SU-DHL-6 (cell line): ENCODE measurements around the gene PXDN.

Experiments used
- H2AFZ ChIP-seq: fragments of 200-600 bp; sonication (generic); 2 replicates; pipeline ENCODE4 v1.6.1; 2014; ENCODE audit warnings: low read depth, mild to moderate bottlenecking, moderate library complexity, mixed read lengths, antibody characterized with exemption, low read length; ENCODE audit not compliant: severe bottlenecking
- H3F3A ChIP-seq: fragments of 200-600 bp; shearing (Covaris generic); 2 replicates; pipeline ENCODE4 v1.6.0; 2016; ENCODE audit warnings: antibody characterized with exemption, mild to moderate bottlenecking; ENCODE audit not compliant: insufficient read depth
- H3K27ac ChIP-seq: fragments of 200-600 bp; sonication (generic); 2 replicates; pipeline ENCODE4 v1.5.1; 2016; ENCODE audit warnings: low read depth, mild to moderate bottlenecking, low read length, moderate library complexity, mixed read lengths
- H3K27me3 ChIP-seq: fragments of 200-600 bp; sonication (generic), shearing (Covaris generic); 2 replicates; pipeline ENCODE4 v1.6.0; 2014; ENCODE audit warnings: mild to moderate bottlenecking, low read length
- H3K36me3 ChIP-seq: fragments of 200-600 bp; sonication (generic); 2 replicates; pipeline ENCODE4 v1.6.1; 2014; ENCODE audit warnings: mild to moderate bottlenecking, low read length, mixed read lengths
- H3K4me2 ChIP-seq: fragments of 300-600, 200-600 bp; shearing (Covaris generic), sonication (generic); 2 replicates; pipeline ENCODE4 v1.6.0; 2014; ENCODE audit warnings: low read length, low read depth, mild to moderate bottlenecking; ENCODE audit not compliant: poor library complexity, severe bottlenecking
- H3K4me3 ChIP-seq: fragments of 200-600 bp; sonication (generic); 2 replicates; pipeline ENCODE4 v1.5.1; 2014; ENCODE audit warnings: antibody characterized with exemption, low read length, mild to moderate bottlenecking, mixed read lengths; ENCODE audit not compliant: insufficient read depth, poor library complexity, severe bottlenecking
- H3K79me2 ChIP-seq: fragments of 200-600 bp; sonication (generic); 2 replicates; pipeline ENCODE4 v1.6.1; 2014; ENCODE audit warnings: mild to moderate bottlenecking, low read length, moderate library complexity; ENCODE audit not compliant: insufficient read depth
- H3K9ac ChIP-seq: fragments of 200-600 bp; sonication (generic); 2 replicates; pipeline ENCODE4 v1.7.0; 2014; ENCODE audit warnings: mild to moderate bottlenecking, low read length
- H3K9me2 ChIP-seq: fragments of 200-600 bp; sonication (generic); replicated peaks from 2 replicates; pipeline ENCODE4 v1.6.1; 2014; ENCODE audit warnings: low read length; ENCODE audit not compliant: insufficient read depth
- H3K9me3 ChIP-seq: fragments of 200-600 bp; sonication (generic); 2 replicates; pipeline ENCODE4 v1.6.1; 2014; ENCODE audit warnings: low read length, mixed read lengths; ENCODE audit not compliant: insufficient read depth
- H4K20me1 ChIP-seq: fragments of 200-600 bp; sonication (generic); 2 replicates; pipeline ENCODE4 v1.6.1; 2014; ENCODE audit warnings: low read depth, mild to moderate bottlenecking, antibody characterized with exemption, low read length, moderate library complexity, mixed read lengths
- CTCF ChIP-seq: fragments of 200-600 bp; sonication (generic); IDR thresholded peaks from one replicate; pipeline ENCODE4 v1.5.1; 2017; ENCODE audit warnings: antibody characterized with exemption, mild to moderate bottlenecking, low read length, moderate library complexity; ENCODE audit not compliant: insufficient read depth, poor library complexity, severe bottlenecking
- EZH2phosphoT487 ChIP-seq: fragments of 200-600 bp; sonication (generic), shearing (Covaris generic); conservative IDR thresholded peaks from 2 replicates; pipeline ENCODE4 v1.6.1; 2018; ENCODE audit warnings: mild to moderate bottlenecking, antibody characterized with exemption, low read length, moderate library complexity, mixed read lengths

Gene PXDN

GRCh38 chr2:1641523-1641922 is 102.8 kb downstream of the PXDN start:
- no peak overlapping the region for H3K27ac ChIP-seq
- no peaks in the 10 kb centered on the region for H3K36me3 ChIP-seq

GRCh38 chr2:1640301-1641135 is 103.8 kb downstream of the PXDN start:
- no peak for TF ChIP-seq EZH2phosphoT487
- TF ChIP-seq CTCF = no peak
- H3K4me2 ChIP-seq = no peak overlapping the region
- H3F3A ChIP-seq = no peaks in the 10 kb centered on the region
- H3K9ac ChIP-seq = no peak overlapping the region
- no peaks in the 10 kb centered on the region for H3K9me3 ChIP-seq
- H3K27me3 ChIP-seq = no peaks in the 10 kb centered on the region
- no peaks in the 10 kb centered on the region for H3K36me3 ChIP-seq
- no peak overlapping the region for H2AFZ ChIP-seq
- no peaks in the 10 kb centered on the region for H4K20me1 ChIP-seq
- H3K79me2 ChIP-seq = no peaks in the 10 kb centered on the region
- H3K4me3 ChIP-seq = no peak overlapping the region
- H3K27ac ChIP-seq = no peak overlapping the region
- H3K9me2 ChIP-seq = no peaks in the 10 kb centered on the region

More at GRCh38 chr2:1641523-1641922, 102.8 kb downstream of the PXDN start:
- no peaks in the 10 kb centered on the region for H4K20me1 ChIP-seq
- no peak overlapping the region for H3K9ac ChIP-seq
- H3K9me3 ChIP-seq = no peaks in the 10 kb centered on the region
- H3K4me3 ChIP-seq = no peak overlapping the region
- H3K27me3 ChIP-seq = no peaks in the 10 kb centered on the region
- H3K79me2 ChIP-seq = no peaks in the 10 kb centered on the region
- H3K4me2 ChIP-seq = no peak overlapping the region
- TF ChIP-seq CTCF (no peak), EZH2phosphoT487 (no peak)
- H2AFZ ChIP-seq = no peak overlapping the region
- H3F3A ChIP-seq = no peaks in the 10 kb centered on the region
- no peaks in the 10 kb centered on the region for H3K9me2 ChIP-seq

GRCh38 chr2:1639086-1639858 is 105.0 kb downstream of the PXDN start:
- no peaks in the 10 kb centered on the region for H3K36me3 ChIP-seq

More at GRCh38 chr2:1639086-1639858, 105.0 kb downstream of the PXDN start:
- Histone ChIP-seq H3K9me2 (no peaks in the 10 kb centered on the region), H3F3A (no peaks in the 10 kb centered on the region), H3K79me2 (no peaks in the 10 kb centered on the region), H3K9ac (no peak overlapping the region), H3K9me3 (no peaks in the 10 kb centered on the region), H3K27ac (no peak overlapping the region), H3K4me3 (no peak overlapping the region), H4K20me1 (no peaks in the 10 kb centered on the region), H3K4me2 (no peak overlapping the region), H2AFZ (no peak overlapping the region), H3K27me3 (no peaks in the 10 kb centered on the region)
- TF ChIP-seq EZH2phosphoT487 (no peak), CTCF (no peak)
